Stimulated activated CD4-positive, alpha-beta T cell treated with anti-CD3 and anti-CD28 coated beads, Interleukin-12 subunit alpha, Interleukin-12 subunit beta, amount 100 ng/mL, for 4 hours (primary cell): ENCODE data around the gene CDC42BPG.
"Not testable (repeated sequence)": the region's sequence is repeated elsewhere in the genome, so short reads cannot be mapped to it uniquely, and the experiment has no call there.

ENCODE experiments used
- DNase-seq: peaks from one replicate; pipeline ENCODE4 v3.0.0-alpha.2; 2020

CDC42BPG gene

DNA sequence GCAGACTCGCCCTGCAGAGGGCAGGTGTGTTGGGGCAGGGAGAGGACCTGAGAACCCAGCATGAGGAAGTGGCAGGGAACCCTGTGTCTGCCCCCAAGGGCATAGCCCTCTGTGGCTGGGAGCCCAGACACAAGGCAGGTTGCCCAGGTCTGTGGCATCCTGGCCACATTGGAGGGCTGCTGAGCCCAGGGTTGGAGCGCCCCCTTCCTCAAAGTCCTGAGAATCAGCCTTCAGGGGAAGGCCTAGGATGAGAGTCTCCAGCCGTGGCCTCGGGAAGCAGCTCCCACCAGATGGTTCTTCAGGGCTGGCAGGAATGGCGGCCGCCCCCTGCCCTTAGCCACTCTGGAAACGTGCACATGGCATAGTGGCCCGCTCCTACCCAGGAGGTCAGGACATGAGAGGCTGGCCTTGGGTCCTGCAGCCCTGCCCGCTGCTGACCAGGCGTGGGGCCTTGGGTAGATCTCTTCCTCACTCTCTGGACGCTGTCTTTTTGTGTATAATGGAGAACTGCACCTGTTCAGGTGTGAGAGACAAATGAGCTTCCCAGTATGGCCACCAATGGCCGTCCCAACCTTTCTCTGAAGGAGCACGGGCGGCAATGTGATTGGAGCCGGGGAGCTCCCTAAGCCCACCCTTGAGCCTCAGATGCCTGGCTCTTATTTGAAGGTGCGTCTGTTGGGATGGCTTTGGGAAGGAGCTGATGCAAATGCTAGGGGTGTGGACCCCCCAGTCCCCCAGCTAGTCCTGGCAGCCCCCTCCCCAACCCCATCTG lies 4.6 kb upstream of the CDC42BPG start:
- DNase-seq = no peak

DNA sequence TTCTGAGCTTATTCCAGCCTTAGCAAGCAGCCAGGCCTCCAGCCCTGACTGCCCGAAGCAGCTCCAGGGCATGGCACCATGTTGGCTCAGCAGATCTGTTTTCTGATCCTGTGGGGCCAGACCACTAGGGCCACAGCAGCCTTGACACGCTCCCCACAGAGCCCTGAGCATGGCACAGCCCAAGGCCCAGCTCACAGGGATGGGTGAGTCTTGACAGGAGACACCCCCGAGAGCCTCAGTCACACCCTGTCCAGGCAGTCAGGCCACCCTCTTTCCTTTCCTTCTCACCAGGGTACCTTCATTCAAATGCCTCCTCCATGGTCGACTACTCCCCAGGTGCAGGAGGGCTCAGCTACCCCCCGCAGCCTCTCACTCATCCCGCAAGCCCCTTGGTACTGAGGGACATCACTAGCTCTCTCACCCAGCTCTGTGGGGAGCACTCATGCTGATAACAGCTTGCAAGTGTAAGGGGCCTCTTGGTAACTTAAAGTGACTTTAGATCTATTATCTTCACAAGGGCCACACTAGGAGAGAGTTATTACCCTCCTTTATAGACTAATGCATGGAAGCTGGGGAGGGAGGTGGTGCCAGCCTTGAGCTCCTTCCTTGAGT lies 3.9 kb upstream of the CDC42BPG start:
- DNase-seq = no peak

DNA sequence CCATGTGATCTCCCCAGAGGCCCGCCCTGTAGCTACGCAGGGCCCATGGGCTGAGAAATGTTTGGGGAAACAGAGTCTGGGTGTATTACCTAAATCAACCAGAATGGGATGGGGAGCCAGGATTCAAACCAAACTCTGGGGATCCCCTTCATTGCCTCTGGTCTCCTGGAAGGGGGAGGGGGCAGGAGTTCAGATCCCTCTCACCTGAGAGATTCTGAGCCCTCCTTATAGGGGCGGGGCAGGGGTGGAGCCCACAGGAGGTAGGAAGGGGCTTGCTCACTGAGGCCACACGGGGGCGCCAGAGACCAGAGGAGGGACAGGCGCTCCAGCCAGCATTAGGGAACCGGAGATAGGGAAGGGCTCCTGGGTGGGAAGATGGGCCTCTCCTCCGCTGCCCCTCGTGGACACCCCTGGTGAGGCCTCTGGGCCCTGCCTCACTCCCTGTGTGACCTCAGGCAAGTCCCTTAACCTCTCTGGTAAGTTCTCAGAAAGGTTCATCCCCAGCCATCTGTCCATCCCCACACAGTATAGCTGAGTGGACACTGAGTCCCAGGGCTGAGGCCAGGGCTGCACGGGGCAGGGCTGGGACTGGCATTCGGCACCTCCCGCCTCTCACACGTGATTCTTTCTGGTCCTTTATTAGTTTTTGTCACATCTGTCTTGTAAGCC lies 2.7 kb upstream of the CDC42BPG start:
- peak; percentile 95 for DNase-seq

DNA sequence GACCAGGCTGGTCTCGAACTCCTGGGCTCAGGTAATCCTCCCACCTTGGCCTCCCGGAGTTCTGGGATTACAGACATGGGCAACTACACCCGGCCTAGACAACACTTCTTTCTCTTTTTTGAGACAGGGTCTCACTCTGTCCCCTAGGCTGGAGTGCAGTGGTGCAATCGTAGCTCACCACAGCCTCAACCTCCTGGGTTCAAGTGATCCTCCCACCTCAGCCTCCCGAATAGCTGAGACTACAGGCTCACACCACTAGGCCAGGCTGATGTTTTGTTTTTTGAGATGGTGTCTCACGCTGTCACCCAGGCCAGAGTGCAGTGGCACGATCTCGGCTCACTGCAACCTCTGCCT lies 1.3 kb upstream of the CDC42BPG start:
- DNase-seq = not testable (repeated sequence)

DNA sequence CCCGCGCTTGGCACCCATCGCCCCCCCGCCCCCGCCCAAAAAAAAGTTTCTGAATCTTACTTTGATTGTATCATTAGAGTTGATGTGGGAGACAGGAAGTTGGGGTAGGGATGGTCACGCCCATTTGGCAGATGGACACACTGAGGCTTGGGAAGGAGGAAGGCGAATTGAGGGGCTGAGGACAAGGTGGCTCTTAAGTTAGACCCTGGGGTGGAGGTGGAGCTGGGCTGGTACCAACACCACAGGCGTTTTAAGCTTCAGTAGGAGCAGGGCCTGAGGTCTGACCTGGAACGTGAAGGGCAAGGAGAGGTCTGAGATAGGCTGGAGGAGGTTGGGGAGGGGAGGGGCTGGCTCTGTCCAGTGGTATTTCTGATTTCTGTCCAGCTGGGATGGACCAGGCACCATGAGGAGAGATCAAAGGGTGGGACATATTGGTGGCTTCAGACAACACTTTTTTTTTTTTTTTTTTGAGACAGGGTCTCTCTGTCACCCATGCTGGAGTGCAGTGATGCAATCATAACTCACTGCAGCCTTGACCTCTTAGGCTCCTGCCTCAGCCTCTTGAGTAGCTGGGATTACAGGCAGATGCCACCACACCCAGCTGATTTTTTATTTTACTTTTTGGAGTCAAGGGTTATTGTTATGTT lies 799 bp upstream of the CDC42BPG start:
- DNase-seq = no peak

DNA sequence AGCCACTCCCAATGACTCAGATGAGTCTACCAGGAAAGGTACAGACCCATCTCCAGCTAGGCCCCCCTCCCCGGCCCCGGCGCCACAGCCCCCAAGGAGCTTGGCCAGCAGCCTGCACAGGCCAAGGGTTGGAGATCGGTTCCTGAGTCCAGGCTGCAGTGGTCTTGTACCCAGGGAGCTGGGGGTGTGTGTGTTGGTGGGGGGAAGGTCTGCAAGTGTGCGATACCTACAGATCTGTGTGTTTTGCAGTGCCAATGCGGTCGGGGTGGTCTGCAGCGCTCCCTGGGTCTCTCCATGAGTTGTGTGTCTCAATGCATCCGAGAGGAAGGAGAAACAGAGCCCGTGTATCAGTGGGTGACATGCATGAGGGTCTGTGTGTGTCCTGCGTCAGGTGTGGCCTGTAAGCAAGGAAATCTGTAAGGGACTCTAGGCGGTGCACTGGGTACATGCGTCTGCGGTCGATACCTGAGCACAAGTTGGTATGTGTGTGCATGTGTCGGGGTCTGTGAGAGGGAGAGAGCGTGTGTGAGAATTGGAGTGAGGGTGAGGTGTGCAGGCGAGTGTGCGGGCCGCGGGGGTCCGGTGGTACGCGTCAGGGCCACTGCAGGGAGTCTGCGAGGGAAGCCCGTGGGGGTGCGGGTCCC lies 645 bp downstream of the CDC42BPG start:
- no peak for DNase-seq

DNA sequence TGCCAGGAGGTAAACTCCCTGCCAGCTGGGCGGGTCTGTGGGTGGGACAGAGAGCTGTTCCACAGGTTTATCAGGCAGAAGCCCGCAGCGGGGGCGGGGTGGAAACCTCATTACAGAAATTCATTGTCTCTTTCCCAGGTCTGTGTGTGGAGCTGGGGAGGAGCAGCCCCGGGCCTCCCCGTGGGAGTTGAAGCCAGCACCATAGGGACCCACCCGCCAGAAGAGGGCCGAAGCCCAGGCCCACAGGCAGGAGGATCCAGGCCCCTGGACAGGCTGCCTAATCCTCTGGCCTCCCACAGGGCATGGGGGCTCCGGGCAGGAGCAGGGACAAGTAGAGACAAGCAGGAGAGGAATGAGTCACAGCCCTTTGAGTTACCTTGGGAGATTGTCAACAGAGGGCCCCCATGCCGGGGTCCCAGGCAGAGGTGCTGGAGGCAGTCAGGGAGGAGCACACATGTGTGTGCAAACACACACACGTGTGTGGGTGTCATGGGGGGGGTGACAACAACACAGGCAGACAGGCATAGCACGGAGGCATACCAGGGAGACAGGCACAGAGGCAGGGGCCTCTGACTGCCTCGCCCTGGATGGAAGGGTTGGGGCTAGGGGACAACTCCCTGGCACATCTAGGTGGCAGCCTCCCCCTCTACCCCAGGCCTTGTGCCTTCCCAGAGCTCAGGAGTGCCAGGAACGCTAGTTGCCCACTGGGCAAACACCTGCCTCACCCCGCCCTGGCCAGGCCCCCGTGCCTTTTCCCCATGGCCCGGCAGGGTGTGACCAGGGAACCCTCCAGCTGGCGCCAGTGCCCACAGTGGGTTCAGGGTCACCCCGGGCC lies 1.4 kb downstream of the CDC42BPG start:
- DNase-seq = no peak

DNA sequence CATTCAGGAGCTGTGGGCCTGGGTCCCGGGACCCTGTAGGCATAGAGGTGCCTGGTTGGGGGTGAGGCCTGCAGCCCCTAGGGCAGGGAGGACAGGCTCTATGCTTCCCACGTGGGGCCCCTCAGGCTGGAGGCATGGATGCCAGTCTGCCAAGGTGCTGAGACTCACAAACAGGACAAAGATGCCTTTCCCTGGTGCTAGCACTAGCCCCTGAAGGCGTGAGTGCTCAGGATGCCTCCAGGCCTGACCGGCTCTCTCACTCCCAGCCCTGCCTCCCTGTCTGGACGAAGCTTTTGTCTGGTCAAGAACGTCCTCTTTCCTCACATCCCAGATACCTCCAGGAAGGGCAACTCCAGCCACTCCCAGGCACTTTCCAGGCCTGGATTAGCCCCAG lies 2.1 kb downstream of the CDC42BPG start:
- DNase-seq = no peak

DNA sequence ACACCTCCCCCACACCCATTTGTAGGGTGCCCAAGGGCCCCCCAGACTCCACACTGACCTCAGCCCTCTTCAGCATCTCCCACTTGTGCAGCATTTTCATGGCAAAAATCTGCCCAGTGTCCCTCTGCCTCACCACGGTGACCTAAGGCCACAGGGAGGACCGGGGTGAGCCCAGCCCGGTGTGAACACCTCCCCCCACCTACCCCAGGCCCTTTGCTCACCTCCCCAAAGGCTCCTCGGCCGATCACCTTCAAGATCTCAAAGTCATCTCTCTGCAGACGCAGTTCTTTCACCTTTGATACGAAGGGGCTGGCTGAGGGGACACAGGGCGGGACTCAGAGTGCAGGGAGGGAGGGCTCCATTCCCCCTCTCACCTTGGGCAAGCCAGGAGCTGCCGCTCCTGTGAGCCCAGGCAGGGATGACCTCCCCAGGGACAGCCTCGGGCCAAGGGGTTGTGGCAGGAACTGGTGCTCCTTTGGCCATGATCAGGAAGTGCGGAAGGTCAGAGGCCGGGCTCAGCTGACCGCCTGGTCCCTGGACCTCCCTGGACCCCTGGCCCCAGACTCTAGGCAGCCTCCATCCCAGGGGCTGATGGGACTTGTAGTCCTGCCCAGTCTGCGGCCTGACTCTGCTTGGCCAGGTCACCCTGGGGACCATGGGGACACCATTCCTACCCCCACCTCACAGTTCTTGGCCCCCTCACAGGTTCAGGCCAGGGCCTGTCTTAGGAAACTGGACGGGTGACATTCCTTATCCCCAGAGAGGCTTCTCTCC lies 2.7 kb downstream of the CDC42BPG start:
- DNase-seq = no peak

DNA sequence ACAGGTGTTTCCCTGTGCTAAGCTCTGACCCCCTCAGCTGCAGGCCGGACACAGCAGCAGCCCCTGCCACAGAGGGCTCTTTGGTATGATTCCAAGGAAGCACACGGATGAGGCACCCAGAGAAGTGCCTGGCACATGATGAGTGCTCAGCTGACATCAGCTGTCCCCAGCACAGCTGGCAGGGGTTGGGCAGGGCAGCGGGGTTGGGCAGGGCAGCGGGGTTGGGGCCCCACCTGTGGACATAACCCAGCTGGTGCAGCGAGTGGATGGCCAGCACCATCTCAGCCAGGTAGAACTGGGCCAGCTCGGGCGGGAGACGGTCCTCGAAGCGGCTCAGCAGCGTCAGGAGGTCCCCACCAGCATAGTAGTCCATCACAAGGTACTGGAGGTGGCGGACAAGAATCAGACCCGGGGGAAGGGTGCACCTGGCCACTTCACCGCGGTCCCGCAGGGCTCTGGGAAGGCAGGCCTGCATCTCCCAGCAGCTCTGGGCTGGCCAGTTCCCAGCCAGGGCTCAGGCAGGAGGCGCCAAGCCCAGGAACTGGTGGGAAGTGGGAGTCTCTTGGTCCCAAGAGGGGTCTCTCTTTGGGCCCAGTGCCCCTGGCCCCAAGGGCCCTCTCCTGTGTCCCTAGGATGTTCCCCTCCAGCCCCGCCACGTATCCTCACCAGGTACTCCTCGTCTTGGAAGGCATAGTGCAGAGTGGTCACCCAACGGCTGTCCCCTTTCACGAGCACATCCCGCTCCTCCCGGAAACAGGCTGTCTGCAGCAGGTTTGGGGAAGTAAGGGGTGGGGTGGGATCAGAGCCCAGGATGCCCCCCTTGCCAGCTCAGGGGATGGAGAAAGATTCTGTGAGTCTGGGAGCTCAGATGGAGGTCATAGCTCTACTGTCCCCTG lies 4.3 kb downstream of the CDC42BPG start:
- DNase-seq = no peak

DNA sequence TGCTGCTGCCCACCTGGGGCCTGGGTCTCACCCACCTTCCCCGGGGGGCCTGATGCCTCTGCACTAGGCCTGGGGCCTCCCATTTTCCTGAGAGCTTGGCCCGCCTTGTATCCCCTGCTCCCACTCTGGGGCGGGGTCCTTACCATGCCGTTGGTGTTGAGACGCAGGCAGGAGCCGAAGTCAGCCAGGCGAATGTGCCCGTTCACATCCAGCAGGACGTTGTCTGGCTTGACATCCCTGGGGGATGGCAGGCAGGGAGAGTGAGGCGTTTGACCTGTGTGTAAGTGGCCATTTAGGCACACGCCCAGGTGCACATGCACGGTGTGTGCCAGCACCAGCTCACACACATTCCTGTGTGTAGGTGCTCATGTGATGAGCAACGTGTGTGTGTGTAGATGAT lies 5.1 kb downstream of the CDC42BPG start:
- no peak for DNase-seq

DNA sequence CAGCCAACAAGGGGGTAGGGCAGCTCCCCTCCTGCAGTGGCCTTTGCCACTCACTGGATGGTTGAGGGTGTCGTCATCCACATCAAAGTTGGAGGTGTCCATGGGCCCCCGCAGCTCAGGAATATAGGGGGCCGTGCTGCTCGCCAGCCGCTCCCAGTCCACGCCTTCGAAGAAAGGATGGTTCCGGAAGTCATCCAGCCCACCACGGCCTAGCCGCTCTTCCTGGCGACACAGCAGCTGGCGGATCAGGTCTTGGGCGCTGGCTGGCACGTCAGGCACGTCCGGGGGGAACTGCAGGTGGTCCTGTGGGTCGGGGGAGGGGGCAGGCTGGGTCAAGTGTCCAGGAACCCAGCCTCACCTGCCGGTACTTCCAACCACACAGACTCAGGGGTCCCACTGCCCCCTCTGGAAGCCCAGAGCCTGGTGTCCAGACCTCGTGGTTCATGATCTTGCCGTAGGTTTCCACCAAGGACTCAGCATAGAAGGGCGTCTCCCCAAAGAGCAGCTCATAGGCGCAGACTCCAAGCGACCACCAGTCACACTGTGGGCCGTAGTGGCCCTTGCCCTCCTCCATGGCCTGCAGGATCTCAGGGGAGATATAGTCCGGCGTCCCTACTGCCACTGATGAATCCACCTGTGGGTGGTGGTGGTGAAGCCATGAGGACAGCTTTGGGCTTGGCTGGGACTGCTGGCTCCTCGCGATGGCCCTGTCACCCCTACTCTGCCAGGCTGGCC lies 5.7 kb downstream of the CDC42BPG start:
- DNase-seq = no peak

DNA sequence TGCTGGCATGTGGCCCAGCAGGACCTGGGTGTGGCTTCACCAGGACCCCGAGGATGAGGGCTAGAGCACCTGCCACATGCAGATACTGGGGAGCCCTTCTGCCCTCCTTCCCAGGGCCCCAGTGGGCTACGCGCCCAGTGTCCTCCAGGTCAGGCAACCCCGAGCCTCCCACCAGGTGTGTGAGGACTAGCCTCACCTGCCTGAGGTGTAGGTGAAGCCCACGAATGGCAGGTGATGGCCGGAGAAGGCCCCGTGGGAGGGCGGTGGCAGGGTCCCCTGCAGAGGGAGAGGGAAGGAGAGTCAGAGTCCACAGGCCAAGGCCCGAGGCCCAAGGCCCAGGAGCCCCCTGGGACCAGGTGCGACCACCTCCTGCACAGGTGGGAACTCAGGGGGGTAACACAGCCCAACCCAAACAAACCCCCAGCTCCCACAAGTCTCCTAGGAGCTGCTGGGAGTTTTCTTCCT lies 6.5 kb downstream of the CDC42BPG start:
- DNase-seq = no peak

DNA sequence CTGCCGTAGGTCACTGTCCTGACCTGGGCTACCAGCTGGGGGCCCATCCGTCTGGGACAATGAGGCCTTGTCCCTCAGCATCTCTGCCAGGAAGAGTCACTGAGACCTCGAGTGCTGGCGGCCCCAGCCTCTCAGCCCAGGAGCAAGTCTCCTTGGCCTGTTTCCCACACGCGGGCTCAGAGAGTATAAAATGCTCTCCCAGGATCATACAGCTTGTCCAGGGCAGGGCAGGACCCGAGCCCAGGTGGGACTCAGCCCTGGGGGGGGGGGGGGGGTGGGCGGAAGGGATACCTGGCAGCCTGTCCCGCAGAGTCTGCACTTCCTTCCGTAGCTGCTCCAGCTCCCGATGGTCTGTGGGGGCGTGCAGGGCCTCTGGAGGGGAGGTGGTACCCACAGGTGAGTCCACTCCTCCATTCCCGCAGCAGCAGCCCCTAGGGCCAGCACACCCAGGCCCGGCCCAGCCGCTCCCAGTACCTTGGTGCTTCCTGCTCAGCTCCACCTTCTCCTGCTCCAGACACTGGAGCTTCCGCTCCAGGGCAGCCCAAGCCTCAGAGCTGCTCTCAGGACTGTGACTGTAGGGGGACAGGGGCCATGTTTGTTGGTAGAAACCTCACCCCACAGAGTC lies 7.9 kb downstream of the CDC42BPG start:
- no peak for DNase-seq

DNA sequence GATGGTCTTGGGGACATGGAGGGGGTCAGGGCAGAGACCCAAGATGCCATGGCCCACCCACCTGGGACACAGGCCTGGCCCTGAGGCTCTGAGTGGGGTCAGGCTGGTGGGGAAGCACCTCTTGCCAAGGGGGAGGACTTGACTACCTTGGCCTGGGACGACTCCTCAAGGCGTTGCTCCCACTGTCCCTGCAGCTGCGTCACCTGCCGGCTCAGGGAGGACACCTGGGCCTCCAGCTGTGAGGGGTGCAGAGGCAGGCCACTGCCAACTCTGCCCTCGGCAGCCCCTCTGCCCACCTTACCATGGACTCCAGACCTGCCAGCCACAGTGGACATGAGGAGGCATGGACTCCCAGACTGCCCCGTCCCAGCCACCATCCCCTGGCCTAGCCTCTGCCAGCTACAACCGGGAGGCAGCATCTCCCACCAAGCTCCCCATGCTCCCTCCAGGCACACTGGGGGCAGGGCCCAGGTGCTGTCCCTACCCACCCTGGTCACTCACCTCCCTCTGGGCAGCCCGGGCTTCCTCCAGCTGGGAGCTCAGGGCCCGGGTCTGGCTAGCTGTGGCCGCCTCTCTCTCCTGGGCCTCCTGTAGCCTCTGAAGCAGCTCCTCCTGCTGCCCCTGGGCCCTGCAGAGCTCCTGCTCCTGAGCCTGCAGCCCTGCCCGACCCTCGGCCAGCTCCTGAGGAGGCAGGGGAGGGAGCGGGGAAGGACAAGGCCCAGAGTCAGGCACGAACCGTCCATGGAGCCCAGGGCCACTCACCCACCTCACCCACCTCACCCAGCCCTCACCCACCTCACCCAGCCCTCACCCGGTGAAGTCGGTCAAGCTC lies 8.6 kb downstream of the CDC42BPG start:
- no peak for DNase-seq

DNA sequence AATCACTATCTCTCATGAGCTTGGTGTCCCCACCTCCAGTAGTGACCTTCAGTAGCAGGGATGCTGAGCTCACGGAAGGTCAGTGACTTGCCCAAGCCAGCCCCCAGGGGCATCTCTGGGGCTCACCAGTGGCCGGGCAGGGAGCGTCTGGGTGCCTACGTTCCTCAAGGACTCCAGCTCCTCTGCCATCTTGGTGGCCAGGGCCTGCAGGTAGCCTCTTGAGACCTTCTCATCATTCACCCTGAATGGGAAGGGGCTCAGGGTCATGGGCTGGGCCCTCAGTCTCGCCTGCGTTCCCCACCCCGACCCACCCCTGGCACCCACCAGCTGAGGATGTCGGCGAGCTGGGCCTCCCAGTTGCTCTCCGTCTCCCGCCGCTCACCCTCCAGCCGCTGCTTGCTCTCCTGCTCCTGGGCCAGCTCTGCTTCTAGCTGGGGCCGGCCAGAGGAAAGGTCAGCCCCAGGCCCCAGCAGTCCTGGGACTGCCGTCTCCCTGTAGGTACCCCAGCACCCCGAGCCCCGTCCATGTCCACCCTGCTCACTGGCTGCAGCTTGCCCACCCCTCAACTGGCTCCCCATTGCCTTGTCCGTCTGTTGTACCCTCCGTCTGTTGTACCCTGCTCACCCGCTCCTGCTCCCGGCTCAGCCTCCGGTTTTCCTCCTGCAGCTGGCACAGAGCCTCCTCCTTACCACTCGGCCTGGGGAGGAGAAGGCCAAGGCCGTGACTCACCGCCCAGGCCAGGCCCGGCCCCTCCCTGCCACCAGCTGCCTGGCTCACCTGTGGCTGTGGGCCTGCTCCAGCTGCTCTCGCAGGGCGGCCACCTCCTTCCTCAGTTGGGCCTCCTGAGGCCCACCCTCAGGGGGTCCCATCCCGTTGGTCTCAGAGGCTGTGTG lies 9.5 kb downstream of the CDC42BPG start:
- no peak for DNase-seq
